HepG2 (cell line): ENCODE measurements around the gene ZNF185. TPM values are rescaled to one million over a fixed set of nuclear protein-coding genes. Genes with fewer than 3 reads are reported as not detected.

ENCODE experiments used
- ATAC-seq: fragments of 200-7000 bp; cut with Tn5 transposase; 3 replicates; pipeline ENCODE4 v1.9.1; 2020; ENCODE audit warnings: mild to moderate bottlenecking, moderate library complexity
- BruUV-seq: library from RNA; stranded (reverse); fragments of 400-500 nt; replicated peaks from 2 replicates; lab custom pipeline; 2021; lab: Mats Ljungman, UMichigan
- CTCF ChIA-PET: fragments of 300-600 bp; formaldehyde crosslinking; extraction: SDS; loops from one replicate; lab custom pipeline; 2021; ENCODE audit warnings: low total read pairs, inconsistent platforms, low intra/inter-chr PET ratio; lab: Yijun Ruan, JAX
- POLR2A ChIA-PET: fragments of 350-600 bp; sonication (Branson Sonifier 250); formaldehyde crosslinking; loops from one replicate; lab custom pipeline; 2020; ENCODE audit warnings: antibody characterized with exemption, inconsistent platforms; lab: Yijun Ruan, JAX
- DNase-seq: peaks from one replicate; pipeline ENCODE4 v3.0.0-alpha.2; 2015; ENCODE audit warnings: low spot score
- FAIRE-seq: peaks from 3 replicates; lab custom pipeline; 2011; peaks lifted over from hg19 to GRCh38; lab: Jason Lieb, UNC
- H2AFZ ChIP-seq: one replicate; pipeline ENCODE4 v1.6.1; 2011; ENCODE audit warnings: low read length, inconsistent platforms
- H3K27ac ChIP-seq: fragments of 300-600 bp; 3 replicates; pipeline ENCODE4 v1.8.0; 2011; ENCODE audit warnings: mixed run types, mild to moderate bottlenecking, mixed read lengths, low read length, inconsistent platforms; ENCODE audit not compliant: insufficient read depth; ENCODE audit errors: extremely low read length
- H3K27me3 ChIP-seq, 2 experiments: fragments of 200-600 bp in 1 of 2; 2 replicates in 1 of 2; 3 replicates in 1 of 2; pipeline versions ENCODE4 v1.6.0 to v1.8.0; 2011; ENCODE audit warnings: low read length in 2 of 2, mild to moderate bottlenecking in 2 of 2, moderate library complexity in 2 of 2, inconsistent platforms in 1 of 2; ENCODE audit not compliant: insufficient read depth in 2 of 2, control insufficient read depth in 1 of 2
- H3K36me3 ChIP-seq, 2 experiments: fragments of 200-600 bp in 1 of 2; replicated peaks in 1 of 2; 2 replicates in 1 of 2; 3 replicates in 1 of 2; pipeline versions ENCODE4 v1.5.1 to v1.8.0; 2011; ENCODE audit warnings: low read length in 2 of 2, inconsistent platforms in 1 of 2; ENCODE audit not compliant: insufficient read depth in 2 of 2, control insufficient read depth in 1 of 2
- H3K4me1 ChIP-seq: 2 replicates; pipeline ENCODE4 v1.5.1; 2012; ENCODE audit warnings: low read length, inconsistent platforms; ENCODE audit not compliant: insufficient read depth
- H3K4me2 ChIP-seq: 2 replicates; pipeline ENCODE4 v1.6.0; 2011; ENCODE audit warnings: low read depth, low read length, inconsistent platforms
- H3K4me3 ChIP-seq, 3 experiments: fragments of 200-600 bp in 1 of 3; sonication (generic), shearing (Covaris generic) in 1 of 3; replicated peaks in 1 of 3; 2 replicates each; pipeline ENCODE4 v1.5.1; 2011 to 2016; ENCODE audit warnings: low read length in 3 of 3, inconsistent platforms in 2 of 3, low read depth in 2 of 3, mild to moderate bottlenecking in 2 of 3, control low read depth in 1 of 3, mixed read lengths in 1 of 3; ENCODE audit not compliant: insufficient read depth in 1 of 3
- H3K79me2 ChIP-seq: one replicate; pipeline ENCODE4 v1.6.1; 2011; ENCODE audit warnings: low read length, inconsistent platforms; ENCODE audit not compliant: insufficient read depth
- H3K9ac ChIP-seq: 2 replicates; pipeline ENCODE4 v1.6.0; 2011; ENCODE audit warnings: mild to moderate bottlenecking, low read depth, low read length, inconsistent platforms; ENCODE audit not compliant: insufficient read depth
- H3K9me3 ChIP-seq: 2 replicates; pipeline ENCODE4 v1.5.1; 2012; ENCODE audit warnings: mild to moderate bottlenecking, low read length
- H4K20me1 ChIP-seq: 2 replicates; pipeline ENCODE4 v1.6.0; 2011; ENCODE audit warnings: inconsistent platforms, mild to moderate bottlenecking, low read length, moderate library complexity; ENCODE audit not compliant: insufficient read depth
- ATF5 ChIP-seq: sonication (generic); formaldehyde crosslinking; IDR thresholded peaks from 2 replicates; pipeline ENCODE4 v1.4.0; 2020; ENCODE audit warnings: mild to moderate bottlenecking, low read depth, missing genetic modification reagents
- HOXA5 ChIP-seq: sonication (generic); formaldehyde crosslinking; IDR thresholded peaks from 2 replicates; pipeline ENCODE4 v1.4.0; 2020; ENCODE audit warnings: missing genetic modification reagents
- ISL2 ChIP-seq: sonication (generic); formaldehyde crosslinking; IDR thresholded peaks from 2 replicates; pipeline ENCODE4 v1.5.0; 2020; ENCODE audit warnings: missing genetic modification reagents
- ZBTB39 ChIP-seq: sonication (generic); formaldehyde crosslinking; IDR thresholded peaks from 2 replicates; pipeline ENCODE4 v1.5.0; 2020; ENCODE audit warnings: missing genetic modification reagents
- ZFP91 ChIP-seq: sonication (generic); formaldehyde crosslinking; IDR thresholded peaks from 2 replicates; pipeline ENCODE4 v1.9.0; 2022; ENCODE audit warnings: missing genetic modification reagents, mild to moderate bottlenecking, borderline replicate concordance
- WGBS: methylation state at CpG from one replicate; pipeline ENCODE4 v1.1.6; 2017; ENCODE audit warnings: low lambda C conversion rate; 5-methylcytosine and 5-hydroxymethylcytosine counted together
- in situ Hi-C: cut with HindIII; loops from 2 replicates; pipeline ENCODE4 v1.10.0; 2017; ENCODE audit warnings: low pct_unique_long_range_greater_than_20kb; ENCODE audit not compliant: extremely low pct_ligation_motif_present
- intact Hi-C: fragments of 100-400 bp; cut with micrococcal nuclease; formaldehyde crosslinking; loops from one replicate; pipeline ENCODE4 v1.10.0; 2022; ENCODE audit not compliant: unreplicated experiment
- polyA plus RNA-seq, 8 experiments: library from polyadenylated mRNA; depleted of rRNA in 3 of 8; stranded (reverse) in 7 of 8; unstranded in 1 of 8; fragments of >200 nt; fragmentation: Illumina TruSeq in 4 of 8; extraction: Trizol in 4 of 8; gene quantifications; 2 replicates each; pipeline versions ENCODE4 v1.2.1 to v1.2.3, GENCODE V29; 2011 to 2016; ENCODE audit warnings: low read depth in 4 of 8, missing spikeins in 1 of 8, mixed read lengths in 1 of 8; ENCODE audit not compliant: insufficient read depth in 1 of 8
- total RNA-seq, 5 experiments: library from RNA; depleted of rRNA; stranded (reverse); fragments of >200 nt; fragmentation: Illumina TruSeq; extraction: Trizol; gene quantifications; 2 replicates each; pipeline ENCODE4 v1.2.3, GENCODE V29; 2016; ENCODE audit warnings: low read depth in 1 of 5

Gene ZNF185
- total and polyA plus RNA-seq, 2 of the 13 experiments (the other 11 are each of a cell fraction or from before 2014, with no cell fraction given): 1.6 to 3.4 TPM

- no peak for TF ChIP-seq ATF5 (CRISPR knock-in tag)
Observed at GRCh38 chrX:152917656-152918579, 20.1 kb downstream of the ZNF185 start (continued).

GRCh38 chrX:152918707-152919106, 20.8 kb downstream of the ZNF185 start:
- FAIRE-seq: no peak
- WGBS: 50% methylated on average over 2 of the region's 7 CpGs
- TF ChIP-seq ISL2 (no peak), HOXA5 (CRISPR knock-in tag) (no peak), ZFP91 (CRISPR knock-in tag) (no peak), ZBTB39 (CRISPR knock-in tag) (no peak)
- Histone ChIP-seq H3K4me3 (peak overlapping the region in 1 of 3 experiments; percentile 61; a peak in 1 of 6 replicates), H4K20me1 (no peaks in the 10 kb centered on the region), H3K36me3 (no peaks in the 10 kb centered on the region), H3K4me2 (peak overlapping the region; percentile 70), H3K9ac (no peak overlapping the region), H3K9me3 (no peaks in the 10 kb centered on the region), H3K4me1 (peaks cover 11% of the 10 kb centered on the region), H3K27ac (no peak overlapping the region), H3K79me2 (no peaks in the 10 kb centered on the region), H2AFZ (no peak overlapping the region), H3K27me3 (no peaks in the 10 kb centered on the region; a peak in 1 of 5 replicates)
- no peak for ATAC-seq
- ChIA-PET POLR2A (interaction anchor here (2.0 kb wide), 1 partner anchor 23 kb away, joined by 5 read pairs; no protein-coding TSS in a partner anchor), CTCF (no interaction called here)
- BruUV-seq: no TSS peak
- no peak for DNase-seq
- in situ Hi-C loops: no loop called here
- intact Hi-C loops: no loop called here
